ENCODE measurements around the gene TNK1. TPM values are rescaled to one million over a fixed set of nuclear protein-coding genes. Genes with fewer than 3 reads are reported as not detected.

The TNK1 gene
- total RNA-seq, 1 donor from 2014 or later, result 0.34 TPM

DNA sequence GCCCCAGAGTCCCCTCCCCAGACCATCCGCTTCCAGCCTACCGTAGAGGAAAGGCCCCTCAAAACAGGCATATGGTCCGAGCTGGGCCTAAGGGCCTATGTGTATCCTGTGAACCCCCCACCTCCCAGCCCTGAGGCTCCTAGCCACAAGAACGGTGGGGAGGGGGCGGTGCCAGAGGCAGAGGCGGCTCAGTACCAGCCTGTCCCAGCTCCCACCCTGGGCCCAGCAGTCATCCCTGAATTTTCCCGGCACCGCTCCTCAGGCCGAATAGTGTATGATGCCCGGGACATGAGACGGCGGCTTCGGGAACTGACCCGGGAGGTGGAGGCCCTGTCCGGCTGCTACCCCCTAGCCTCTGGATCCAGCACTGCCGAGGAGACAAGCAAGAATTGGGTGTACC lies 40.3 kb downstream of the TNK1 start:
- DNase-seq, result no peak
- peaks cover 16% of the 10 kb centered on the region for H3K27me3 Mint-ChIP-seq (ENCODE audit: unreplicated experiment)
- peaks cover 11% of the 10 kb centered on the region for H3K9me3 Mint-ChIP-seq (ENCODE audit: unreplicated experiment)
- peaks cover 5% of the 10 kb centered on the region for H3K36me3 Mint-ChIP-seq (ENCODE audit: unreplicated experiment)
- peak overlapping the region; percentile 33 for H3K27ac Mint-ChIP-seq (ENCODE audit: unreplicated experiment)
- H3K4me1 Mint-ChIP-seq (ENCODE audit: low read depth, unreplicated experiment), result peaks cover 19% of the 10 kb centered on the region
- H3K4me3 Mint-ChIP-seq (ENCODE audit: unreplicated experiment), result no peak overlapping the region
- TF ChIP-seq, protein P1, sequence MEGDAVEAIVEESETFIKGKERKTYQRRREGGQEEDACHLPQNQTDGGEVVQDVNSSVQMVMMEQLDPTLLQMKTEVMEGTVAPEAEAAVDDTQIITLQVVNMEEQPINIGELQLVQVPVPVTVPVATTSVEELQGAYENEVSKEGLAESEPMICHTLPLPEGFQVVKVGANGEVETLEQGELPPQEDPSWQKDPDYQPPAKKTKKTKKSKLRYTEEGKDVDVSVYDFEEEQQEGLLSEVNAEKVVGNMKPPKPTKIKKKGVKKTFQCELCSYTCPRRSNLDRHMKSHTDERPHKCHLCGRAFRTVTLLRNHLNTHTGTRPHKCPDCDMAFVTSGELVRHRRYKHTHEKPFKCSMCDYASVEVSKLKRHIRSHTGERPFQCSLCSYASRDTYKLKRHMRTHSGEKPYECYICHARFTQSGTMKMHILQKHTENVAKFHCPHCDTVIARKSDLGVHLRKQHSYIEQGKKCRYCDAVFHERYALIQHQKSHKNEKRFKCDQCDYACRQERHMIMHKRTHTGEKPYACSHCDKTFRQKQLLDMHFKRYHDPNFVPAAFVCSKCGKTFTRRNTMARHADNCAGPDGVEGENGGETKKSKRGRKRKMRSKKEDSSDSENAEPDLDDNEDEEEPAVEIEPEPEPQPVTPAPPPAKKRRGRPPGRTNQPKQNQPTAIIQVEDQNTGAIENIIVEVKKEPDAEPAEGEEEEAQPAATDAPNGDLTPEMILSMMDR (IDR thresholded peaks at IDR 0.05; ENCODE audit: partially characterized antibody, unreplicated experiment), result no peak

DNA sequence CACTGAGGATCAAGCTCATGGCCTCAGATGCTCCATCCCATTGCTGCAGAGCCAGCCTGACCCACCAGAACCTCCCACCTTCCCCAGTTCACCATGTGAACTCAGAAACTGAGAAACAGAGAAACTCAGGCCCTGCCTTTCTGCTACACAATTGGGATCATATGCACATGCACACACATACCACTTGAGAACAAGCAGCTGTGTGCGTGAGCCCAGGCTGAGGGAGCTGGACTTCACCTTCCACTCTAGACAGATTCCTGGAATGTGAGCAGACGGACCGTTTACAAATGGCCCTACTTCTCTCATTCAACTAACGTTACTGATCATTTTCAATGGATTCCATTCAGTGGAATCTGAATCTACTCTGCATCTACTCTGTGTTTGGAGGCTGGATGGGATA lies 42.8 kb downstream of the TNK1 start:
- DNase-seq, result no peak
- Mint-ChIP-seq H3K27me3 (ENCODE audit: unreplicated experiment) (peaks cover 15% of the 10 kb centered on the region), H3K4me3 (ENCODE audit: unreplicated experiment) (no peak overlapping the region), H3K36me3 (ENCODE audit: unreplicated experiment) (no peaks in the 10 kb centered on the region), H3K4me1 (ENCODE audit: low read depth, unreplicated experiment) (peaks cover 19% of the 10 kb centered on the region), H3K27ac (ENCODE audit: unreplicated experiment) (no peak overlapping the region), H3K9me3 (ENCODE audit: unreplicated experiment) (peaks cover 6% of the 10 kb centered on the region)
- TF ChIP-seq, protein P1 (IDR thresholded peaks at IDR 0.05; ENCODE audit: partially characterized antibody, unreplicated experiment), result no peak

DNA sequence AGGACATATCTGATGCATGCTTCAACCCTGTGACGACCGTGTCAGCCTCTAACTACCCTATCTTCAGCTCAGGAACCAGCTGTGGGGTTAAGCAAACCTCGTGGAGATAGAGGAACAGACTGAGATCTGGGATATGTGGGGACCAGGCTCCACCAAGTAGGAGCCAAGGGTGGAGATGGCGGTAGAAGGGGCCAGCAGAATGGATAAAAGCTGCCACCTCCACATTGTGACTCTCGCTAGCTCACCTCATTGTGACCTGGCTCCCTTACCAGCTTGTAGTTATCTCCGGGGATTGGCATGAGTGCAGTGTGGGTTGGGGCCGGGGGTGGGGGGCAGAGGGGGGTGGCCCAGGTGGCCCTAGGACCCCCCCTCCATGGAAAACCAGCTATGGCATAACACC lies 44.4 kb downstream of the TNK1 start, which contains the start of gene SPEM2:
Gene SPEM2, plus strand, starts transcription at position 301 of the 400 bp plus-strand sequence. Its CDS starts 73 bp downstream, at position 374.
- no peak for DNase-seq
- Mint-ChIP-seq H3K27me3 (ENCODE audit: unreplicated experiment) (peaks cover 12% of the 10 kb centered on the region), H3K9me3 (ENCODE audit: unreplicated experiment) (peaks cover 2% of the 10 kb centered on the region), H3K4me3 (ENCODE audit: unreplicated experiment) (no peak within 1 kb of the TSS), H3K36me3 (ENCODE audit: unreplicated experiment) (no peaks in the 10 kb centered on the region), H3K27ac (ENCODE audit: unreplicated experiment) (no peak within 1 kb of the TSS), H3K4me1 (ENCODE audit: low read depth, unreplicated experiment) (peaks cover 6% of the 10 kb centered on the region)
- TF ChIP-seq, protein P1 (IDR thresholded peaks at IDR 0.05; ENCODE audit: partially characterized antibody, unreplicated experiment), result no peak

DNA sequence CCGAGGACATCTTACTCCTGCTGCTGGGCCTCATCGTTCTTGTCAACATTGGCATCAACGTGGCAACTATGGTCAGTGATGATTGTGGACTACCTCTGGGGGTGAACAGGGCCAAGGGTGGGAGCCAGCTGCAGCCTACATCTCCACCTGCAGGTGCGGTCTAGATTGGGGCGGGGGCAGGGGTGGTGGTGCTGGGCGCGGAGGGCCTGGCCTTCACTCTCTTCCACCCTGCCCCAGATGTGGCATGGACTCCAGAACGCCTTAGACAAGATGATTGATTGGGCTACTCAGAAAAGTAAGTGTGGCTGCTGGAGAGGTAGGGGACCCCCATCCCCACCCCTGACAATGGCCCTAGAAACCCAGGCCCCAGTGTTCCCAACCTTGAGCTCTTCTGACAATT lies 44.9 kb downstream of the TNK1 start:
- no peak overlapping the region for H3K4me3 Mint-ChIP-seq (ENCODE audit: unreplicated experiment)
- peaks cover 5% of the 10 kb centered on the region for H3K4me1 Mint-ChIP-seq (ENCODE audit: low read depth, unreplicated experiment)
- H3K9me3 Mint-ChIP-seq (ENCODE audit: unreplicated experiment), result peaks cover 2% of the 10 kb centered on the region
- no peaks in the 10 kb centered on the region for H3K36me3 Mint-ChIP-seq (ENCODE audit: unreplicated experiment)
- no peak for DNase-seq
- TF ChIP-seq, protein P1 (IDR thresholded peaks at IDR 0.05; ENCODE audit: partially characterized antibody, unreplicated experiment), result no peak
- peaks cover 13% of the 10 kb centered on the region for H3K27me3 Mint-ChIP-seq (ENCODE audit: unreplicated experiment)
- no peak overlapping the region for H3K27ac Mint-ChIP-seq (ENCODE audit: unreplicated experiment)

DNA sequence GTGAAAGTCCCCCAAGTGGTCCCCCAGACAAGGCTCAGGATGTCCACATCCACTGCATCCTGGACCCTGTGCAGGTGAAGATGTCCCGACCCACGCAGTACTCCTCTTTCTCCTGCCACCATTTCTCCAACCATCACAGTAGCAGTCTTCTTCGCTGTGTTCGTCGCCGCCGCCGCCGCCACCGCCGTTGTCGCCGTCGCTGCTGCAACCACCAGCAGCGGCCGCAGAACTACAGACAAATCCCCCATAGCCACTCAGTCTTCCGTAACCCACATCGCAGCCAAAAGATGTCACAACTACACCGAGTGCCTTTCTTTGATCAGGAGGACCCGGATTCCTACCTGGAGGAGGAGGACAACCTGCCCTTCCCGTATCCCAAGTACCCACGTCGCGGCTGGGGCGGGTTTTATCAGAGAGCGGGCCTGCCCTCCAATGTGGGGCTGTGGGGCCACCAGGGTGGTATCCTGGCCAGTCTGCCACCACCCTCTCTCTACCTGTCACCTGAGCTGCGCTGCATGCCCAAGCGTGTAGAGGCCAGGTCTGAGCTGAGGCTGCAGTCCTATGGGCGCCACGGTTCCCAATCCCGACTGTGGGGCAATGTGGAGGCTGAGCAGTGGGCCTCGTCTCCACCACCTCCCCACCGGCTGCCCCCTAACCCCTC lies 45.4 kb downstream of the TNK1 start:
- DNase-seq, result no peak
- Mint-ChIP-seq H3K27me3 (ENCODE audit: unreplicated experiment) (peaks cover 13% of the 10 kb centered on the region), H3K4me3 (ENCODE audit: unreplicated experiment) (no peak overlapping the region), H3K4me1 (ENCODE audit: low read depth, unreplicated experiment) (peaks cover 2% of the 10 kb centered on the region), H3K9me3 (ENCODE audit: unreplicated experiment) (peaks cover 3% of the 10 kb centered on the region), H3K36me3 (ENCODE audit: unreplicated experiment) (no peaks in the 10 kb centered on the region), H3K27ac (ENCODE audit: unreplicated experiment) (no peak overlapping the region)
- TF ChIP-seq, protein P1 (IDR thresholded peaks at IDR 0.05; ENCODE audit: partially characterized antibody, unreplicated experiment), result no peak
